A549 (cell line): ENCODE results near the gene TF. TPM values are rescaled to one million over a fixed set of nuclear protein-coding genes. Genes with fewer than 3 reads are reported as not detected.

ENCODE experiments used
- ATAC-seq, 2 experiments: fragments of 200-7000 bp in 1 of 2; fragments of >200 bp in 1 of 2; cut with Nextera tagmentation in 1 of 2; cut with Tn5 transposase in 1 of 2; 3 replicates each; pipeline versions ENCODE4 v1.8.0 to v1.9.1; 2018 to 2020; ENCODE audit warnings: mild to moderate bottlenecking in 1 of 2, moderate library complexity in 1 of 2
- CTCF ChIA-PET: fragments of 300-600 bp; sonication (Branson Sonifier 250); formaldehyde crosslinking; extraction: SDS; loops from one replicate; lab custom pipeline; 2021; ENCODE audit warnings: antibody characterized with exemption, inconsistent platforms; lab: Yijun Ruan, JAX
- POLR2A ChIA-PET: fragments of 350-600 bp; formaldehyde crosslinking; extraction: SDS; loops from one replicate; lab custom pipeline; 2021; ENCODE audit warnings: antibody characterized with exemption, inconsistent platforms; lab: Yijun Ruan, JAX
- DNase-seq, 2 experiments: peaks; one replicate each; pipeline versions ENCODE4 v3.0.0 to v3.0.0-alpha.2; 2011 to 2016; ENCODE audit warnings: low read depth in 1 of 2, low spot score in 1 of 2
- FAIRE-seq: peaks from 2 replicates; lab custom pipeline; 2011; peaks lifted over from hg19 to GRCh38; lab: Jason Lieb, UNC
- H3K27ac ChIP-seq, 2 experiments: fragments of >200 bp; sonication (Bioruptor Twin); formaldehyde crosslinking; 3 replicates each; pipeline ENCODE4 v1.5.1; 2016 to 2017
- H3K4me1 ChIP-seq: fragments of >200 bp; sonication (Bioruptor Twin); formaldehyde crosslinking; 3 replicates; pipeline ENCODE4 v1.6.1; 2016
- H3K4me2 ChIP-seq: fragments of >200 bp; sonication (Bioruptor Twin); formaldehyde crosslinking; 3 replicates; pipeline ENCODE4 v1.6.1; 2016
- H3K4me3 ChIP-seq: fragments of >200 bp; sonication (Bioruptor Twin); formaldehyde crosslinking; 3 replicates; pipeline ENCODE4 v1.5.1; 2016
- H3K9me3 ChIP-seq: fragments of >200 bp; sonication (Bioruptor Twin); formaldehyde crosslinking; 3 replicates; pipeline ENCODE4 v1.6.1; 2016
- BHLHE40 ChIP-seq: IDR thresholded peaks from 2 replicates; pipeline ENCODE4 v1.6.1; 2012; ENCODE audit warnings: low read depth, low read length, inconsistent platforms
- CBX8 ChIP-seq: fragments of 200-600 bp; sonication (generic); IDR thresholded peaks from 2 replicates; pipeline ENCODE4 v1.6.1; 2016
- CHD4 ChIP-seq: fragments of 200-600 bp; sonication (generic); IDR thresholded peaks from 2 replicates; pipeline ENCODE4 v1.6.1; 2016; ENCODE audit warnings: antibody characterized with exemption, mild to moderate bottlenecking, borderline replicate concordance
- EHF ChIP-seq: fragments of 250-450 bp; sonication (Bioruptor Pico); IDR thresholded peaks from 2 replicates; pipeline ENCODE4 v1.5.0; 2020; ENCODE audit warnings: mild to moderate bottlenecking
- EHMT2 ChIP-seq: fragments of 200-600 bp; sonication (generic); IDR thresholded peaks from 2 replicates; pipeline ENCODE4 v1.6.1; 2016; ENCODE audit warnings: antibody characterized with exemption, low read depth, mild to moderate bottlenecking, moderate library complexity
- FOSB ChIP-seq: fragments of 250-450 bp; sonication (Bioruptor Pico); IDR thresholded peaks from 2 replicates; pipeline ENCODE4 v1.5.0; 2020; ENCODE audit warnings: mild to moderate bottlenecking, moderate library complexity
- GATA3 ChIP-seq: IDR thresholded peaks from 2 replicates; pipeline ENCODE4 v1.6.1; 2012; ENCODE audit warnings: borderline replicate concordance
- HES2 ChIP-seq: fragments of >200 bp; sonication (Bioruptor Twin); formaldehyde crosslinking; IDR thresholded peaks from 2 replicates; pipeline ENCODE4 v1.6.1; 2016
- HMGXB4 ChIP-seq: fragments of 250-450 bp; sonication (Bioruptor Pico); IDR thresholded peaks from 2 replicates; pipeline ENCODE4 v1.5.0; 2021; ENCODE audit warnings: mild to moderate bottlenecking, moderate library complexity, borderline replicate concordance
- HOXA7 ChIP-seq: fragments of 250-450 bp; sonication (Bioruptor Pico); IDR thresholded peaks from 2 replicates; pipeline ENCODE4 v1.5.0; 2020; ENCODE audit warnings: mild to moderate bottlenecking, moderate library complexity
- JUNB ChIP-seq: fragments of >200 bp; sonication (Bioruptor Twin); formaldehyde crosslinking; IDR thresholded peaks from 2 replicates; pipeline ENCODE4 v1.6.1; 2016
- KDM1A ChIP-seq: fragments of 200-600 bp; sonication (generic); IDR thresholded peaks from 2 replicates; pipeline ENCODE4 v1.6.1; 2016; ENCODE audit warnings: low read depth, mild to moderate bottlenecking
- MAZ ChIP-seq: fragments of 150-350 bp; IDR thresholded peaks from 2 replicates; pipeline ENCODE4 v1.6.1; 2014; ENCODE audit warnings: antibody characterized with exemption, low read depth, low read length, borderline replicate concordance
- RNF2 ChIP-seq: fragments of 200-600 bp; sonication (generic); IDR thresholded peaks from 2 replicates; pipeline ENCODE4 v1.6.1; 2016; ENCODE audit warnings: low read depth, mild to moderate bottlenecking, antibody characterized with exemption, moderate library complexity, borderline replicate concordance
- SREBF2 ChIP-seq: fragments of 450-650 bp; IDR thresholded peaks from 2 replicates; pipeline ENCODE4 v1.6.1; 2014; ENCODE audit warnings: mild to moderate bottlenecking, moderate library complexity
- TFCP2L1 ChIP-seq: fragments of 250-450 bp; sonication (Bioruptor Pico); IDR thresholded peaks from 2 replicates; pipeline ENCODE4 v1.5.0; 2021; ENCODE audit warnings: mild to moderate bottlenecking
- TP53 ChIP-seq: fragments of 250-450 bp; sonication (Bioruptor Pico); IDR thresholded peaks from 2 replicates; pipeline ENCODE4 v1.5.0; 2021; ENCODE audit warnings: mild to moderate bottlenecking, moderate library complexity
- ZNF302 ChIP-seq: fragments of 250-450 bp; sonication (Bioruptor Pico); IDR thresholded peaks from 2 replicates; pipeline ENCODE4 v1.9.0; 2021; ENCODE audit warnings: inconsistent platforms, mild to moderate bottlenecking, moderate library complexity
- ZSCAN20 ChIP-seq: fragments of 250-450 bp; sonication (Bioruptor Pico); IDR thresholded peaks from 2 replicates; pipeline ENCODE4 v1.8.0; 2022; ENCODE audit warnings: mild to moderate bottlenecking, moderate library complexity
- WGBS: methylation state at CpG from one replicate; pipeline ENCODE4 v1.1.6; 2017; ENCODE audit errors: missing lambda C conversion rate; 5-methylcytosine and 5-hydroxymethylcytosine counted together
- polyA plus RNA-seq, 4 experiments: library from polyadenylated mRNA; depleted of rRNA in 3 of 4; stranded (reverse); fragments of >200 nt; fragmentation: RNase III in 1 of 4; extraction: RNeasy Plus Mini Kit Qiagen cat#74134 plus additional on column Dnase treatment in 1 of 4; gene quantifications; 2 replicates in 3 of 4; 3 replicates in 1 of 4; pipeline ENCODE4 v1.2.3, GENCODE V29; 2011 to 2017
- TF ChIP-seq, protein P1 (sequence below): fragments of 150-350 bp; IDR thresholded peaks from 2 replicates; pipeline ENCODE4 v1.6.1; 2014; ENCODE audit warnings: low read depth, mild to moderate bottlenecking, low read length
- TF ChIP-seq, protein P2 (sequence below): IDR thresholded peaks from 2 replicates; pipeline ENCODE4 v1.6.1; 2012
- TF ChIP-seq, protein P3 (sequence below): fragments of >200 bp; sonication (Bioruptor Twin); formaldehyde crosslinking; IDR thresholded peaks from 3 replicates; pipeline ENCODE4 v1.5.1; 2016

Gene TF
- polyA plus RNA-seq, 2 of the 4 experiments (the other 2 are of a cell fraction), result 0.53 to 10.5 TPM

DNA sequence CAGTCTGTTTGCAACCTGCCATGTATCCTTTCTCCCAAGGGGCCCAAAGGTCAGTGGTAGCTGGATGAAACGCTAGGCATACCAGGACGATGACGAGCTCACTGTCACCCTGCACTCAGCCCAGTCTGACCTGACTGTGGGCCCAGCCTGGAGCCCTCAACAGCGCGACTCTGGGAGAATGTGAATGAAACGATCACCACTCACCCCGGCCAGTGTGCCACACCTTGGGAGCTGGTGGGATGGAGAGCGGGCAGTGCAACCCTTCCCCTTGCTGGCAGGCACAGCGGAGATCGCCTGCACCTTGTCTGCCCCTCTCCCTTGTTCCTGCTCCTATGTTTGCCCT, 86.6 kb downstream of the TF start:
- H3K4me2 ChIP-seq, result no peak overlapping the region
- ATAC-seq (no peak), FAIRE-seq (no peak), DNase-seq (no peak)
- H3K4me1 ChIP-seq, result no peaks in the 10 kb centered on the region
- no peaks in the 10 kb centered on the region for H3K9me3 ChIP-seq
- no peak overlapping the region for H3K4me3 ChIP-seq
- ChIA-PET CTCF (interaction anchor here (0.9 to 1.8 kb wide), 4 partner anchors 13 to 95 kb away, joined by 3 to 4 read pairs (median 3); no protein-coding TSS in a partner anchor), POLR2A (no interaction called here)
- no peak for TF ChIP-seq EHMT2
- TF ChIP-seq, protein P1, sequence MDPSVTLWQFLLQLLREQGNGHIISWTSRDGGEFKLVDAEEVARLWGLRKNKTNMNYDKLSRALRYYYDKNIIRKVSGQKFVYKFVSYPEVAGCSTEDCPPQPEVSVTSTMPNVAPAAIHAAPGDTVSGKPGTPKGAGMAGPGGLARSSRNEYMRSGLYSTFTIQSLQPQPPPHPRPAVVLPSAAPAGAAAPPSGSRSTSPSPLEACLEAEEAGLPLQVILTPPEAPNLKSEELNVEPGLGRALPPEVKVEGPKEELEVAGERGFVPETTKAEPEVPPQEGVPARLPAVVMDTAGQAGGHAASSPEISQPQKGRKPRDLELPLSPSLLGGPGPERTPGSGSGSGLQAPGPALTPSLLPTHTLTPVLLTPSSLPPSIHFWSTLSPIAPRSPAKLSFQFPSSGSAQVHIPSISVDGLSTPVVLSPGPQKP, result no peak
- no peak for TF ChIP-seq TFCP2L1 (CRISPR knock-in tag)
- TF ChIP-seq SREBF2, result no peak
- TF ChIP-seq ZSCAN20 (CRISPR knock-in tag), result no peak
- TF ChIP-seq, protein P2, sequence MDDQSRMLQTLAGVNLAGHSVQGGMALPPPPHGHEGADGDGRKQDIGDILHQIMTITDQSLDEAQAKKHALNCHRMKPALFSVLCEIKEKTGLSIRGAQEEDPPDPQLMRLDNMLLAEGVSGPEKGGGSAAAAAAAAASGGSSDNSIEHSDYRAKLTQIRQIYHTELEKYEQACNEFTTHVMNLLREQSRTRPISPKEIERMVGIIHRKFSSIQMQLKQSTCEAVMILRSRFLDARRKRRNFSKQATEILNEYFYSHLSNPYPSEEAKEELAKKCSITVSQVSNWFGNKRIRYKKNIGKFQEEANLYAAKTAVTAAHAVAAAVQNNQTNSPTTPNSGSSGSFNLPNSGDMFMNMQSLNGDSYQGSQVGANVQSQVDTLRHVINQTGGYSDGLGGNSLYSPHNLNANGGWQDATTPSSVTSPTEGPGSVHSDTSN, result no peak
- TF ChIP-seq ZNF302 (CRISPR knock-in tag), result no peak
- no peak for TF ChIP-seq GATA3
- TF ChIP-seq, protein P3, sequence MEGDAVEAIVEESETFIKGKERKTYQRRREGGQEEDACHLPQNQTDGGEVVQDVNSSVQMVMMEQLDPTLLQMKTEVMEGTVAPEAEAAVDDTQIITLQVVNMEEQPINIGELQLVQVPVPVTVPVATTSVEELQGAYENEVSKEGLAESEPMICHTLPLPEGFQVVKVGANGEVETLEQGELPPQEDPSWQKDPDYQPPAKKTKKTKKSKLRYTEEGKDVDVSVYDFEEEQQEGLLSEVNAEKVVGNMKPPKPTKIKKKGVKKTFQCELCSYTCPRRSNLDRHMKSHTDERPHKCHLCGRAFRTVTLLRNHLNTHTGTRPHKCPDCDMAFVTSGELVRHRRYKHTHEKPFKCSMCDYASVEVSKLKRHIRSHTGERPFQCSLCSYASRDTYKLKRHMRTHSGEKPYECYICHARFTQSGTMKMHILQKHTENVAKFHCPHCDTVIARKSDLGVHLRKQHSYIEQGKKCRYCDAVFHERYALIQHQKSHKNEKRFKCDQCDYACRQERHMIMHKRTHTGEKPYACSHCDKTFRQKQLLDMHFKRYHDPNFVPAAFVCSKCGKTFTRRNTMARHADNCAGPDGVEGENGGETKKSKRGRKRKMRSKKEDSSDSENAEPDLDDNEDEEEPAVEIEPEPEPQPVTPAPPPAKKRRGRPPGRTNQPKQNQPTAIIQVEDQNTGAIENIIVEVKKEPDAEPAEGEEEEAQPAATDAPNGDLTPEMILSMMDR, result no peak
- no peak for TF ChIP-seq MAZ
- TF ChIP-seq KDM1A, result no peak
- TF ChIP-seq HOXA7, result no peak
- no peak for TF ChIP-seq CBX8
- TF ChIP-seq, all 56 proteins: peak for 0
- 78% methylated on average over 8 of the region's 10 CpGs for WGBS
- H3K27ac ChIP-seq, result no peak overlapping the region

GRCh38 chr3:133833267-133833666, 87.1 kb downstream of the TF start:
- WGBS, result 86% methylated on average over 1 of the region's 5 CpGs
- H3K4me1 ChIP-seq, result no peaks in the 10 kb centered on the region
- H3K4me3 ChIP-seq, result no peak overlapping the region
- H3K9me3 ChIP-seq, result no peaks in the 10 kb centered on the region
- TF ChIP-seq RNF2 (no peak), HMGXB4 (no peak), JUNB (no peak), BHLHE40 (no peak), EHF (CRISPR knock-in tag) (no peak)
- ATAC-seq (no peak), FAIRE-seq (no peak), DNase-seq (no peak)
- CTCF ChIA-PET, result interaction anchor here (1.1 to 1.8 kb wide), 2 partner anchors 21 to 95 kb away, joined by 3 to 4 read pairs; no protein-coding TSS in a partner anchor
- H3K4me2 ChIP-seq, result no peak overlapping the region
- POLR2A ChIA-PET, result no interaction called here
- H3K27ac ChIP-seq, result no peak overlapping the region

DNA sequence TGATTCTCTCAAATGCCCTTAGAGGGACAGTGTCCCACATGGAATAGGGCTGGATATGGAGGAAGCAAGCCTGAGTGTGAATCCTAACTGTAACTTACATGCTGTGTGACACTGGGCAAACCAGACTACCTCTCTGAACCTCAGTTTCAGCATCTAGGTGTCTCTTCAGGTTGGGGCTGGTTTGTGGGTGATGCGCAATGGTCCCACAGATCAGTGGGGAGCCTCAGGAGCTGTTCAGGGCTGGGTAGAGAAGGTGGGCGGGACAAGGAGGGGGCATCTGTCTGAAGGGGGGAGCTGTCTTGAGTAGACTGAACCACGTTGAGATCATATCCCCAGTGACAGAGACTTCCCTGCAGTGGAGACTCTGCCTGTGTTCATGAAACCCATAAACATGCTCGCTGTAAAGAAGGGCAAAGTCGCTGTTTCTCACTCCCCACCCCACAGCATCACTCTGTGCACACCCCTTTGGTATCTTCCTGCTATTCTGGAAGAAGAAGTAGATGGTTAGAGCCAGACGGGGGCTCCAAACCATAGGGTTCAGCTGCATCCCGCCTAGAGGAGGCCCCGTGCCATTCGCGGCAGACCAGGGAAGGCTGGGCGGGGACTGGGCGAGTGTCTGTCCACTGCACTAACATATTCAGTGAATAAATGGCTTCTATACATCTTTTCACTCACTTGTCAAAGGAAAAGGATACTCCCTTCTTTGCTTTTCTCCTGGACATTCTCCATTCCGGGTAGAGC, 87.9 kb downstream of the TF start:
- WGBS, result 66% methylated on average over 11 of the region's 13 CpGs
- no peak overlapping the region for H3K27ac ChIP-seq
- H3K9me3 ChIP-seq, result no peaks in the 10 kb centered on the region
- no peak for FAIRE-seq
- TF ChIP-seq EHF (CRISPR knock-in tag), result no peak
- TF ChIP-seq GATA3, result no peak
- TF ChIP-seq HES2, result no peak
- no peak for TF ChIP-seq CHD4
- TF ChIP-seq TP53, result no peak
- no peak for TF ChIP-seq FOSB (CRISPR knock-in tag)
- TF ChIP-seq, all 56 proteins: peak for 0
- H3K4me3 ChIP-seq, result no peak overlapping the region
- CTCF ChIA-PET, result interaction anchor here (1.8 kb wide), 1 partner anchor 94 kb away, joined by 4 read pairs; no protein-coding TSS in a partner anchor
- DNase-seq, result no peak
- H3K4me1 ChIP-seq, result no peaks in the 10 kb centered on the region
- POLR2A ChIA-PET, result no interaction called here
- ATAC-seq, result no peak
- H3K4me2 ChIP-seq, result no peak overlapping the region
